B cell (primary cell): ENCODE measurements around the gene LOC101059915.
"Not testable (repeated sequence)": the region's sequence is repeated elsewhere in the genome, so short reads cannot be mapped to it uniquely, and the experiment has no call there.

ENCODE experiments used
- ATAC-seq: fragments of 200-7000 bp; cut with Tn5 transposase; one replicate; pipeline ENCODE4 v1.10.0; 2021; ENCODE audit warnings: low read depth, mild to moderate bottlenecking, moderate number of reproducible peaks, moderate library complexity
- CTCF ChIA-PET: fragments of 350-600 bp; sonication (Branson Sonifier 250); formaldehyde crosslinking; loops from one replicate; lab custom pipeline; 2021; ENCODE audit warnings: antibody characterized with exemption, inconsistent platforms; lab: Charles Lee
- POLR2A ChIA-PET: fragments of 350-600 bp; sonication (Branson Sonifier 250); formaldehyde crosslinking; loops from one replicate; lab custom pipeline; 2021; ENCODE audit warnings: antibody characterized with exemption; lab: Charles Lee
- DNase-seq: peaks from one replicate; pipeline ENCODE4 v3.0.0; 2013
- H2AFZ ChIP-seq: 2 replicates; pipeline ENCODE4 v1.6.1; 2012; ENCODE audit warnings: mild to moderate bottlenecking, low read depth, low read length; ENCODE audit not compliant: insufficient read depth, poor library complexity, severe bottlenecking
- H3K27ac ChIP-seq, 2 donors: 1 replicate in 1 of 2; 2 replicates in 1 of 2; pipeline ENCODE4 v1.5.1; 2012 to 2013; ENCODE audit warnings: low read length in 2 of 2, mild to moderate bottlenecking in 2 of 2, moderate library complexity in 1 of 2
- H3K27me3 ChIP-seq, 4 experiments: fragments of 200-600 bp in 1 of 4; sonication (generic) in 1 of 4; replicated peaks in 1 of 4; 1 replicate in 2 of 4; 2 replicates in 2 of 4; pipeline versions ENCODE4 v1.6.1 to v1.7.0; 2013 to 2016; ENCODE audit warnings: low read length in 3 of 4, mild to moderate bottlenecking in 2 of 4, mixed read lengths in 1 of 4, moderate library complexity in 1 of 4; ENCODE audit not compliant: insufficient read depth in 4 of 4, control insufficient read depth in 3 of 4; ENCODE audit errors: control extremely low read depth in 1 of 4
- H3K36me3 ChIP-seq, 2 experiments: replicated peaks in 1 of 2; 1 replicate in 1 of 2; 2 replicates in 1 of 2; pipeline versions ENCODE4 v1.6.1 to v1.7.1; 2013; ENCODE audit warnings: low read length in 1 of 2; ENCODE audit not compliant: insufficient read depth in 2 of 2, control insufficient read depth in 1 of 2; ENCODE audit errors: control extremely low read depth in 1 of 2, extremely low read depth in 1 of 2
- H3K4me1 ChIP-seq, 2 donors: fragments of 200-600 bp in 1 of 2; sonication (generic) in 1 of 2; 1 replicate in 1 of 2; 2 replicates in 1 of 2; pipeline versions ENCODE4 v1.5.1 to v1.6.1; 2013 to 2017; ENCODE audit warnings: low read length in 2 of 2; ENCODE audit not compliant: control insufficient read depth in 2 of 2, insufficient read depth in 2 of 2
- H3K4me2 ChIP-seq: replicated peaks from 2 replicates; pipeline ENCODE3; 2012; ENCODE audit warnings: mild to moderate bottlenecking, low read depth, low read length; ENCODE audit not compliant: poor library complexity, severe bottlenecking
- H3K4me3 ChIP-seq, 5 experiments: fragments of 200-600 bp in 1 of 5; sonication (generic) in 1 of 5; 1 replicate in 3 of 5; 2 replicates in 2 of 5; pipeline versions ENCODE4 v1.5.1 to v1.7.0; 2011 to 2016; ENCODE audit warnings: low read length in 4 of 5, mild to moderate bottlenecking in 4 of 5, low read depth in 2 of 5, control low read depth in 1 of 5, moderate library complexity in 1 of 5; ENCODE audit not compliant: insufficient read depth in 1 of 5; ENCODE audit errors: control extremely low read depth in 1 of 5, extremely low read depth in 1 of 5
- H3K79me2 ChIP-seq: fragments of 200-600 bp; sonication (generic); one replicate; pipeline ENCODE4 v1.6.0; 2016; ENCODE audit warnings: low read length; ENCODE audit not compliant: control insufficient read depth, insufficient read depth
- H3K9ac ChIP-seq: fragments of 200-600 bp; sonication (generic); 2 replicates; pipeline ENCODE4 v1.6.1; 2017; ENCODE audit warnings: mild to moderate bottlenecking, low read length, moderate library complexity
- H3K9me3 ChIP-seq, 3 donors: one replicate each; pipeline versions ENCODE4 v1.6.1 to v1.7.1; 2013; ENCODE audit warnings: low read length in 2 of 3; ENCODE audit not compliant: control insufficient read depth in 2 of 3, insufficient read depth in 1 of 3; ENCODE audit errors: control extremely low read depth in 1 of 3
- H4K20me1 ChIP-seq: 2 replicates; pipeline ENCODE4 v1.6.0; 2012; ENCODE audit warnings: mild to moderate bottlenecking, low read length; ENCODE audit not compliant: insufficient read depth, control insufficient read depth, poor library complexity, severe bottlenecking
- H3K27ac Mint-ChIP-seq: one replicate; pipeline ENCODE4 v1.8.0; 2021; ENCODE audit warnings: mixed read lengths
- H3K27me3 Mint-ChIP-seq: one replicate; pipeline ENCODE4 v1.8.0; 2021; ENCODE audit warnings: mixed read lengths
- H3K4me1 Mint-ChIP-seq: one replicate; pipeline ENCODE4 v1.8.0; 2021; ENCODE audit warnings: mixed read lengths
- H3K4me3 Mint-ChIP-seq: one replicate; pipeline ENCODE4 v1.8.0; 2021; ENCODE audit warnings: mixed read lengths
- H3K9me3 Mint-ChIP-seq: one replicate; pipeline ENCODE4 v1.8.0; 2022; ENCODE audit warnings: mixed read lengths; ENCODE audit not compliant: insufficient read depth
- CTCF ChIP-seq: fragments of 200-600 bp; IDR thresholded peaks from one replicate; pipeline ENCODE4 v1.8.0; 2022; ENCODE audit warnings: antibody characterized with exemption, mild to moderate bottlenecking
- EZH2 ChIP-seq: IDR thresholded peaks from 2 replicates; pipeline ENCODE4 v1.6.1; 2012; ENCODE audit warnings: borderline replicate concordance, low read depth, mild to moderate bottlenecking, moderate library complexity, low read length; ENCODE audit not compliant: insufficient read depth, poor library complexity, severe bottlenecking
- WGBS: methylation state at CpG from one replicate; pipeline ENCODE4 v1.1.5; 2013; ENCODE audit warnings: missing lambda C conversion rate; ENCODE audit not compliant: insufficient coverage; 5-methylcytosine and 5-hydroxymethylcytosine counted together
- intact Hi-C: fragments of 100-400 bp; cut with micrococcal nuclease; formaldehyde crosslinking; loops from one replicate; pipeline ENCODE4 v1.10.0; 2022

The LOC101059915 gene

GRCh38 chrX:71679575-71680207 lies 12.3 kb downstream of the LOC101059915 start:
- Histone ChIP-seq H3K27me3 (peaks cover 0 to 2% (median 0%) of the 10 kb centered on the region in 4 experiments), H4K20me1 (no peaks in the 10 kb centered on the region), H3K4me1 (no peaks in the 10 kb centered on the region), H3K9ac (no peak overlapping the region), H2AFZ (no peak overlapping the region), H3K4me3 (no peak overlapping the region), H3K36me3 (no peaks in the 10 kb centered on the region), H3K4me2 (no peak overlapping the region), H3K9me3 (no peaks in the 10 kb centered on the region), H3K27ac (no peak overlapping the region), H3K79me2 (no peaks in the 10 kb centered on the region)
- no peaks in the 10 kb centered on the region for H3K4me1 Mint-ChIP-seq
- POLR2A ChIA-PET: no interaction called here
- H3K27me3 Mint-ChIP-seq: peaks cover 4% of the 10 kb centered on the region
- H3K27ac Mint-ChIP-seq: no peak overlapping the region
- WGBS: 92% methylated on average over 2 of the region's 4 CpGs
- no peak overlapping the region for H3K4me3 Mint-ChIP-seq
- H3K9me3 Mint-ChIP-seq: no peaks in the 10 kb centered on the region
- TF ChIP-seq EZH2: no peak
- TF ChIP-seq CTCF: no peak
- DNase-seq (no peak), ATAC-seq (no peak)
- intact Hi-C loops: no loop called here
- CTCF ChIA-PET: no interaction called here

- CTCF ChIA-PET, H3K4me1 ChIP-seq, H3K4me3 Mint-ChIP-seq, H3K9me3 ChIP-seq, H3K27me3 ChIP-seq, POLR2A ChIA-PET, H3K9ac ChIP-seq, H3K27me3 Mint-ChIP-seq, H4K20me1 ChIP-seq, DNase-seq, H3K4me1 Mint-ChIP-seq, intact Hi-C loops, H3K4me2 ChIP-seq, H3K79me2 ChIP-seq, H3K27ac ChIP-seq, H3K9me3 Mint-ChIP-seq, H3K36me3 ChIP-seq, H3K4me3 ChIP-seq, H2AFZ ChIP-seq, H3K27ac Mint-ChIP-seq: not testable (repeated sequence)
- no CpG with 5 or more reads among the region's 24 CpGs for WGBS
- peak; percentile 74 for ATAC-seq
Observed at GRCh38 chrX:71696641-71697465, 29.5 kb downstream of the LOC101059915 start.

- intact Hi-C loops, H3K4me3 Mint-ChIP-seq, H3K4me1 Mint-ChIP-seq, H3K27me3 Mint-ChIP-seq, H3K4me3 ChIP-seq, H2AFZ ChIP-seq, H3K4me1 ChIP-seq, H3K27ac Mint-ChIP-seq, H3K9me3 ChIP-seq, POLR2A ChIA-PET, H3K79me2 ChIP-seq, CTCF ChIA-PET, DNase-seq, H3K27me3 ChIP-seq, H3K9ac ChIP-seq, H3K27ac ChIP-seq, H3K4me2 ChIP-seq, H4K20me1 ChIP-seq, H3K9me3 Mint-ChIP-seq, H3K36me3 ChIP-seq: not testable (repeated sequence)
- peak; percentile 21 for ATAC-seq
- WGBS: no CpG with 5 or more reads among the region's 17 CpGs
Observed at GRCh38 chrX:71697466-71698298, 30.3 kb downstream of the LOC101059915 start.
